Measurements from ENCODE around the gene MFAP2.

- TF ChIP-seq CTCF (conservative IDR thresholded peaks at IDR 0.05; ENCODE audit: low read depth in 2 of 2) (no peak), POLR2AphosphoS5 (IDR thresholded peaks at IDR 0.05; ENCODE audit: low read depth) (no peak)
These were observed 5.7 kb upstream of the MFAP2 start for GRCh38 chr1:16986113-16986512.
